GM21529 (cell line): ENCODE measurements around the gene COG7.

Experiments used
- ATAC-seq: cut with Tn5 transposase; IDR thresholded peaks from one replicate; pipeline ENCODE4 v1.9.1; 2021; ENCODE audit not compliant: unreplicated experiment

COG7 gene

DNA sequence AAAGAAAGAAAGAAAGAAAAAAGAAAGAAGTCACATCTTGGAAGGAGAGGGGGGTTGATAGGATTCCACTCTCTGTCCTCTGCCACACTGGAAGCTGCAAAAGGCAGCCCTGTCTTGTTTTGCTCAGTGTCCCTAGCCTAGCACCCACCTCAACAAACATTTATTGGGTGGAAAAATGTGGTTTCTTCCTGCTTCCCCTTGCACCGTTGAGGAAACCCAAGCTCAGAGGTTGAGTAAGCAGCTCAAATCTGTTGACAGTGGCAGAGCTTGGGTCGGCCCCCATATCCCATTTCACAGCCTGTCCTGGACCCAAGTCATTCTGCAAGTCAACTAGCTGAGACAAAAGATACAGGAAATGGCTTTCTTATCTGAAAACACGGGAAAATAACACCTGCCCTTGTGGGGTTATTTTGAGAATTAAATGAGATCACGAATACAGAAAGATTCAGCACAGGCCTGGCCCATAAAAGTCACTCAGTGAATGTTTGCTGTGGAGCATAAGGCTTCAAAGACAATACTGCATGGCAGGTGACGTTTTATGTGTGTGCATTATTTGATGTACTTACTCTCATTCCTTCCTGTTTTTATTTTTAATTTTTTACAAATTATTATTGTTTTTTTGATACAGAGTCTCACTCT is 87.3 kb downstream of the COG7 start:
- ATAC-seq = no peak

DNA sequence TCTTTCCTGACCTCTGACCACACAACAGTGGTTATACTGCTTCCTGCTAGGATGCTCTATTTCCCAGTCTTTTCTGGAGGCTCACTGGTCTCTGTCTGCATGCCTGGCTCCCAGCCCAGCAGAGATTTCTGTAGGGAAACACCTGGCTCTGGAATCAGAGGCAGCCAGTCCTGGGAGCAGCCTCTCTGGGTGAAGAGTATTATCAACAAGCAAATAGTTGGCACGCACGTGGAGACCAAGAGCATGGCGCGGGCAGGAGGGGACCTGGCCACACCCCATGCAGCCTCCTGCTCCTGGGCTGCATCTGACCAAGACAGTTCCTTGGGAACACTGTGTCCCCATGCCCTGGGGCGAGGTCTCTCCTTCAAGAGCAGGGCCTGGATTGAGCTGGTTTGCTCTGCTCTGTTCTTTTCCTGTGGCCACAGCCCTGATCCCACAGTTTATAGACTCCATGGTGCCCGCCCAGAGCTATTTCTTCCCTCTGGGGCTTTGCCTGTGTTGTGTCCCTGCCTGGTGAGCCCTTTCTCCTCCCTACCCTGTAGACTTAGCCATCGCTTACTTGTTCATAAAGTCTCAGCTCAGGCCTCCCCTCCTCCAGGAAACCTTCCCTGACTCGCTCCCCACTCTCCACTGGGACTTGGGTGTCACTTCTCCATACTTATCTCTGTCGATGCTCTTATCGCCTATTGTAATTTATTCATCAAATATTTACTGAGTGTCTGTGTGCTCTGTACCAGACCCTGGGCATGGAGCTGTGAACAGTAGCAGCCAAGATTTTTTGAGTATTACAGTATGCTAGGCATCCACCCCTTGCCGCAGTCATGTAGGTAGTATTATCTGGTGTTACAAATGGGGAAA is 90.3 kb downstream of the COG7 start:
- ATAC-seq = no peak

DNA sequence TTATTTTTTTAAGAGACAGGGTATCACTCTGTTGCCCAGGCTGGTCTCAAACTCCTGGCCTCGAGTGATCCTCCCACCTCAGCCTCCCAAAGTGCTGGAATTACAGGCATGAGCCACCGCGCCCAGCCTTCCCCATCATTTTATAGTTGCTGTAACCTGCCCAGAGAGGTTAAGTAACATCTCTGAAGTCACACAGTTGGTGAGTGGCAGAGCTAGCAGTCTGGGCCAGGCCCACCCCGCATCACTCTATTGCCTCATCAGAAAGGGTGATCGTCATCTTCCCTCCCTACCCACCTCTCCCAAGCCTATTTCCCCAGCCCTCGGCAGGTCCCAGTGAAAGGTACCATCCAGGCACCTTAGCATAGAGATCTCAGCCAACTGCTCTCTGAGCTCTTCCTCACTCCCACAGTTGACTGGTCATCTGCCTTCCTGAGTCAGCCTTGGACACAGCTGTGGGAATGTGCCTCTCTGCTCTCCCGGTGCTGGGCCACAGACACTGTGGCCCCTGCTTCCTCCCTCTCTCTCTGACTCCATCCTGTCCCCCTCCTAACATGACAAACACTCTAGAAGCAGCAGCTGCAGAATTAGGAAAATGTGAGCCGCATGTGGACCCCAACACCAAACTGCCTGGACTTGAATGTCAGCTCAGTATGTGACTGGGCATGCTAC is 93.8 kb downstream of the COG7 start:
- no peak for ATAC-seq

DNA sequence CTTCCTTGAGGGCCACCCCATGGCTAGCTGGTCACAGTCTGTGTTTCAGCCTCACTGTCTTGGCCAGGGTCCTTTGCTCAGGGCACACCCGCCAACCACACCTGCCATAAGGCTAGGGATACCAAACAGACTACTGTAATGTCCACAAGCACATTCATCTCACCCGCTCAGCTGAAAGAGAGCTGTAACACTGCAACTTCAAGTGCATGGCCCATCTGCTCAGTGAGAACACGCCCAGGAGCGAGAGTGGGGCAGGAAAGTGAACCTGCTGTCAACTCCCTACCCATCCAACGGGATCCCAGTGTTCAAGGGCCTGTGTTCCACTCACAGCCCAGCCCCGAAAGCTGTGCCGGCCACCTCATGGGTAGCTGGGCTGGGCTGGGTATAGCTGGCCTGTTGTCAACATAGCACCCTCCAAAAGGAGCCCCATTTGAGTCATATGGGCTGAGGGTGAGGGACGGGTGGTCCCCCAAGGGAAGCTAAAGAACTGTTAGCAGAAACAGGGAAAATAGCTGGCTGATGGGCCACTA is 95.2 kb downstream of the COG7 start:
- no peak for ATAC-seq

DNA sequence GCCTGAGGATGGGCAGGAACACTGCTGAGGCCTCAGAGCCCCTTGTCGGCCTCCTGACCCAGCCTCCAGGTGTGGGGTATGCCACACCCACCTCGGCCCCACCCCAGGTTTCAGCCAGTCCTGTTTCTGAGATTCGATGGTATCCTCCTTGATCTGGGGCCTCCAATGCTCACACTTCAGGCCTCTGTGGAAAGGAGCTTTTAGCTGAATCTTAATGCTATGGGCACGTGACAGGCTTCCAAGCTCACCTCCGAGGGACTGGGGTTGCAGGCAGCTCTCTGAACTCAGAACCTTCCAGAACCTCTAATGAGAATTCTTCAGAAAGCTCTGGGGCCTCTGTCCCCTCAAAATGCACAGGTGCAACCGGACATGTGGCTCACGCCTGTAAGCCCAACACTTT is 96.0 kb downstream of the COG7 start:
- ATAC-seq = no peak

DNA sequence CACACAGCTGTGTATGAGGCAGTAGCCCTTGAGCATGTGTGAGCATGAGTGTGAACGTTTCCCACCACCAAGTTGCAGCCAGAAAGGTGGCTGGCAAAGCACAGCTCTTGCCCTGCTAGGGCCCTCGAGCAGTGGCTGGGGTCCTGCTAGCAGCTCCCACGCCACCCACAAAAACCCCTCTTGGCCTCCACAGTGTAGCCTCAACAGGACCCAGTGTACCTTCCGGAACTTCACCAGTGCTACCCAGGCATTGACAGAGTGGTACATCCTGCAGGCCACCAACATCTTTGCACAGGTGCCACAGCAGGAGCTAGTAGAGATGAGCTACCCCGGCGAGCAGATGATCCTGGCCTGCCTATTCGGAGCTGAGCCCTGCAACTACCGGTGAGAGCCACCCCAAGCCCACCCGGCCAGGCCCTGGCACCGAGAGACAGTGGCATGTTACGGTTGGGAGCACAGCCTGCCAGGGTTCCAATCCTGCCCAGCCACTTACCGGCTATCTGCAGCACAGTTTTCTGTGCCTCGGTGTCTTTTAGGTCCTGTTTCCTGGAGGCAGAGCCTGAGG is 97.8 kb downstream of the COG7 start:
- ATAC-seq = no peak

DNA sequence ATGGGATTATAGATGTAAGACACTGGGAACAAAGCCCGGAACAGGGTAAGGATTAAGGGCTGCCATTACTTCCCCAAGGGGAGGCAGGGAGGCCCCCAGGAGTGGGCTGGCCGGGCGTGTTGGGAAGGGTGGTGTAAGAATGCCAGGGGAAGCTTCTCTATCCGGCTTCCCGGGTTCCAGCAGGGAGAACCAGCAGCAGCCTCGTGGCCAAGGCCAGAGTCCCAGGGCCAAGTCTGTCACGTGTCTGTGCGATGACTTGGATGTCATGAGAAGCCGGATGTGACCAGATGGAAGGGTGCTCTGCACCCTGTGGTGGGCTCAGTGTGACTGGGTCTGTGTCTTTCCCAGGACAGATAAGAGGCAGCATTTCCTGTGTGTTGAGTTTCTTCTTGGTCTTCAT is 98.7 kb downstream of the COG7 start:
- ATAC-seq = no peak

DNA sequence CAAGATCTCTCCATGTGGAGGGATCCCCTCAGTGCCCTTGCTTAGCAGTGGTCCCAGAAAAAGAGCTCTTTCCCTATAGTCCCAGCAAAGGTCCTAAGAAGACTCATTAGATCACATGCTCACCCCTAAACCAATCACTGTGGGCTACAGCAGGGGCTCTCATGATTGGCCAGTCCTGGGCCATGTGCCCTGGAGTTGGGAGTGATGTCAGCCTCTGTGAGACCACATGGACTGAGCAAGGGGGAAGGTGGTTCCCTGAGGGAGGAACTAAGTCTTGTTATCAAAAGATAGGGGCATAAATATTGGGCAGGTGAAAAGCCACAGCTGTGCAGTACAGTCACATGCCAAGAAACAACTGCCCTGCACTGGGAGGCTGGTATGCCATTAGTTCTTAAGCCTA is 99.5 kb downstream of the COG7 start:
- no peak for ATAC-seq

DNA sequence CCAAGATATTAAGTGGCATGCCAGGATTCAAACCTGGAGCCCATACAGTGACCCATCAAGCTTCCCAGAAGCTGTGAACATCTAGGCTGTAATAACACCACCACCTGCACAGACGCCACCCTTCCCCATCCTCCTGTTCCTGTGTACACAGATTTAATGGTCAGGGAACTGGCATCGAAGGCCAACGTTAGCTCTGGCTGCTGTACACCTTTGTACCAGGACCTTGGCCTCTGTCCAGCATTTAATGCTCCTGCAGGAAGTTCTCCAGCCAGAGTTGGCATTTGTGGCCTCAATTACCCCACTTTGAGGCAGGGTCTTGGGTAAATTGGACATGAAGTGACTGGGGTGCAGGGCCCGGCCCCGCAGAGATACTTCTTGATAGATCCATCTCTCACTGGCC is 101.6 kb downstream of the COG7 start:
- no peak for ATAC-seq

DNA sequence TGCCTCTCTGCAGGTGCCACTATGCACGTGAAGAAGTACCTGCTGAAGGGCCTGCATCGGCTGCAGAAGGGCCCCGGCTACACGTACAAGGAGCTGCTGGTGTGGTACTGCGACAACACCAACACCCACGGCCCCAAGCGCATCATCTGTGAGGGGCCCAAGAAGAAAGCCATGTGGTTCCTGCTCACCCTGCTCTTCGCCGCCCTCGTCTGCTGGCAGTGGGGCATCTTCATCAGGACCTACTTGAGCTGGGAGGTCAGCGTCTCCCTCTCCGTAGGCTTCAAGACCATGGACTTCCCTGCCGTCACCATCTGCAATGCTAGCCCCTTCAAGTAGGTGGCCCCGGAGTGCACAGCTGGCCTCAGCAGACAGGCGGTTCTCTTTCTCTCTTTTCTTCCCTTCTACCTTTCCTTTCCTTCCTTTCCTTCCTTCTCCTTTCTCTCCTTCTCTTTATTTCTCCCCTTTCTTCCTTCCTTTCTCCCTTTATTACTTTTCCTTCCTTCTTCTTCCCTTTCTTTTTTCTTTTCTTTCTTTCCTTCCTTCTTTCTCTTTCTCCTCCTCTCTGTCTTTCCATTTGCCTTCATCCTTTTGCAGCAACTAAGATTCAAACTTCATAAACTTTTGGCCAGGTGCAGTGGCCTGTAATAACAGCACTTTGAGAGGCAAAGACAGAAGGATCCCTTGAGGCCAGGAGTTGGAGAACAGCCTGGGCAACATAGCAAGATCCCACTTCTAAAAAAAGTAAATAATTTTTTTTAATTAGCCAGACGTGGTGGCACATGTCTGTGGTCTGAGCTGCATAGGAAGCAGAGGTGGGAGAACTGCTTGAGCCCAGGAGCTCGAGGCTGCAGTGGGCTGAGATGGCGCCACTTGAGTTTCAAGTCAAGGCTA is 104.2 kb downstream of the COG7 start:
- ATAC-seq = no peak

DNA sequence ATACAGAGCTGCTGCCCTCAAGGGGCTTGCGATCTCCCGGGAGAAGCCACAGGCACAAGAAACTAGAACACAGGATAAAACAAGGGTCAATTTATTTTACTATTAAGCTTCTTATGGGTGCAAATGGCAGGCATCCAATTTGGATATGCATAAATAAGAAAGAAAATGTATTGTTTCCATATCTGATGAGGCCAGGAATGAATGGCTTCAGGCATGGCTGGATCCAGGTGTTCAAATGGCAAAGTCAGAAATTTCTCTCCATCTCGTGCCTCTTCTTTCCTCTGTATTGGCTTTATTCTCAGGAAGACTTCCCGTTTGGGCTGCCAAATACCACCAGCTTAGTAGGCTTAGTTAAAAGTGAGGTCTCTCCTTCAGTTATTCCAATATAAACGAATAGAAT is 107.8 kb downstream of the COG7 start:
- no peak for ATAC-seq

DNA sequence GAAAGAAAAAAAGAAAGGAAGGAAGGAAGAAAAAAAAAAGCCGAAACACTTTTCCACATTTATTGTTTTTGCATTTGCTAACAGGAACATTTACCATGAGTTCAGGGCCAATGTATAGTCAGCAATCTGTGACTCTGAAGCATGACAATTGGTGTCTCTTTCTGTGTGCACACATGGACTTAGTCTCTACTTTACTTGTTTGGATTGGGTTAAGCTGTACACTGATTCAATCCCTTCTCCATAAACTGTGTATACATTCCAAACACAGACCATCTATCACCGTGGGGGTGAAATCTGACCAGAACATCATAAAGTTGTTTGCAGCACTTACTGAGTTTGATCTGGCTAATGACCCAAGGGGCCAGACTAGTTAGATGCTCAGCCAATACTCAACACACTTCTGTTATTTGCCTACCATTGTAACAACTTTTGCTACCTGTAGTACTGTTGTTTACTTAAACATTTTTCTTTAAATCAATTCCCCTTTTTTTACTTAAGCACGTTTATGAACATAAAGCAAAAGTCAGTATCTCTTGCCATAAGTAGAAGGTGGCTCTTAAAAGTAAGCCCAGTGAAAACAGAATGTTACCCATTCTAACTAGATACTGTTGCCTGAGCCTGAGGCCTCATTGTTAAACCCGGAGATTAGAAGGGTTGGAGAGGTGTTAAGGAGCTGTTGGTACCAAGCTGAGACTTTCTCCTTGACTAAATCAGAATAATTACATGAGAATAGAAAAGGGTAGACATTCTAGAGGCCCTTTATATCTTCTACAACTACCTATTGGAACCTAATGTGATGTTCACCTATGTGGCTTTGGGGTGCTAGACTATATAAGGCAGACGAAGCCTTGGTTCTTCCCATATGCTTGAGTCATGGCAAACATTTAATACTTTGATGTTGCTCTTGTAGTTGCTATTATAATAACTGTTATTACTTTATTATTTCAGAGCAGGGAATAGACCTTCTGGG is 109.1 kb downstream of the COG7 start:
- no peak for ATAC-seq

DNA sequence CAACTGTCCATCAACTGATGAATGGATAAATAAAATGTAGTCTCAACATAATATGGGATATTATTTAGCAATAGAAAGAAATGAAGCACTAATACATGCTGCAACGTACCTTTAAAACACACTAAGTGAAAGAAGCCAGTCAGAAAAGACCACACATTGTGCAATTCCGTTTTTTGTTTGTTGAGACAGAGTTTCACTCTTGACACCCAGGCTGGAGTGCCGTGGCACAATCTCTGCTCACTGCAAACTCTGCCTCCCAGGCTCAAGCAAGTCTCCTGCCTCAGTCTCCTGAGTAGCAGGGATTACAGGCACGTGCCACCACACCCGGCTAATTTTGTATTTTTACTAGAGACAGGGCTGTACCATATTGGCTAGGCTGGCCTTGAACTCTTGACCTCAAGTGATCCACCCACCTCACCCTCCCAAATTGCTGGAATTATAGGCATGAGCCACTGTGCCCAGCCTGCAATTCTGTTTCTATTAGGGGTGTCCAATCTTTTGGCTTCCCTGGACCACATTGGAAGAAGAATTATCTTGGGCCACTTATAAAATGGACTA is 110.8 kb downstream of the COG7 start:
- no peak for ATAC-seq

DNA sequence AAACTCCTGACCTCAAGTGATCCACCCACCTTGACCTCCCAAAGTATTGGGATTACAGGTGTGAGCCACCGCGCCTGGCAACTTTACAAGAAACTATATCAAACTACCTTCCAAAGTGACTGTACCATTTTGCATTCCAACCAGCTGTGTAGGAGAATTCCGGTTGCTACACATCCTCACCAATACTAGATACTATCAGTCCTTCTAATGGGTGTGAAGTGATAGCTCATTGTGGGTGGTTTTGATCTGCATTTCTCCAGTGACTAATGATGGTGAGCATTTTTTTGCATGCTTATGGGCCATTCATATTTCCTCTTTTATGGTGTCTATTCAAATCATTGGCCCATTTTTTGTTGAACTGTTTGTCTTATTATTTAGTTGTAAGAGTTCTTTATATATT is 113.2 kb downstream of the COG7 start:
- no peak for ATAC-seq
